ENCODE results near the gene DISC1. TPM values are rescaled to one million over a fixed set of nuclear protein-coding genes. Genes with fewer than 3 reads are reported as not detected.

Gene DISC1
- polyA plus RNA-seq, 1 donor from 2014 or later: 0.84 TPM

- TF ChIP-seq, protein P1, sequence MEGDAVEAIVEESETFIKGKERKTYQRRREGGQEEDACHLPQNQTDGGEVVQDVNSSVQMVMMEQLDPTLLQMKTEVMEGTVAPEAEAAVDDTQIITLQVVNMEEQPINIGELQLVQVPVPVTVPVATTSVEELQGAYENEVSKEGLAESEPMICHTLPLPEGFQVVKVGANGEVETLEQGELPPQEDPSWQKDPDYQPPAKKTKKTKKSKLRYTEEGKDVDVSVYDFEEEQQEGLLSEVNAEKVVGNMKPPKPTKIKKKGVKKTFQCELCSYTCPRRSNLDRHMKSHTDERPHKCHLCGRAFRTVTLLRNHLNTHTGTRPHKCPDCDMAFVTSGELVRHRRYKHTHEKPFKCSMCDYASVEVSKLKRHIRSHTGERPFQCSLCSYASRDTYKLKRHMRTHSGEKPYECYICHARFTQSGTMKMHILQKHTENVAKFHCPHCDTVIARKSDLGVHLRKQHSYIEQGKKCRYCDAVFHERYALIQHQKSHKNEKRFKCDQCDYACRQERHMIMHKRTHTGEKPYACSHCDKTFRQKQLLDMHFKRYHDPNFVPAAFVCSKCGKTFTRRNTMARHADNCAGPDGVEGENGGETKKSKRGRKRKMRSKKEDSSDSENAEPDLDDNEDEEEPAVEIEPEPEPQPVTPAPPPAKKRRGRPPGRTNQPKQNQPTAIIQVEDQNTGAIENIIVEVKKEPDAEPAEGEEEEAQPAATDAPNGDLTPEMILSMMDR (IDR thresholded peaks at IDR 0.05; ENCODE audit: poor library complexity, severe bottlenecking): no peak
- no peak for TF ChIP-seq RAD21 (conservative IDR thresholded peaks at IDR 0.05)
- no peak for TF ChIP-seq REST (IDR thresholded peaks at IDR 0.05; ENCODE audit: borderline replicate concordance)
- TF ChIP-seq TAF1 (IDR thresholded peaks at IDR 0.05; ENCODE audit: low read depth): no peak
- no peak for TF ChIP-seq MXI1 (conservative IDR thresholded peaks at IDR 0.05; ENCODE audit: poor library complexity, severe bottlenecking)
- TF ChIP-seq SMC3 (conservative IDR thresholded peaks at IDR 0.05; ENCODE audit: poor library complexity): no peak
- no peak for TF ChIP-seq EZH2 (IDR thresholded peaks at IDR 0.05; ENCODE audit: borderline replicate concordance, insufficient read depth, low read length, poor library complexity, severe bottlenecking)
- no peak for TF ChIP-seq EP300 (conservative IDR thresholded peaks at IDR 0.05; ENCODE audit: poor library complexity, severe bottlenecking)
- no peak for TF ChIP-seq POLR2AphosphoS5 (IDR thresholded peaks at IDR 0.05)
- no peaks in the 10 kb centered on the region for H3F3A ChIP-seq (ENCODE audit: insufficient read depth, low read length, poor library complexity, severe bottlenecking)
- no peak overlapping the region for H3K4me2 ChIP-seq (ENCODE audit: low read length)
- H3K27ac ChIP-seq (ENCODE audit: low read length): no peak overlapping the region
- no peak overlapping the region for H3K4me3 ChIP-seq (ENCODE audit: low read length)
- no peaks in the 10 kb centered on the region for H3K9me2 ChIP-seq (ENCODE audit: insufficient read depth, low read length)
- H4K20me1 ChIP-seq (ENCODE audit: insufficient read depth): no peaks in the 10 kb centered on the region
- no peaks in the 10 kb centered on the region for H3K27me3 ChIP-seq (ENCODE audit: insufficient read depth, low read depth, low read length)
- no peaks in the 10 kb centered on the region for H3K36me3 ChIP-seq (ENCODE audit: insufficient read depth, low read length)
- no peaks in the 10 kb centered on the region for H3K79me2 ChIP-seq (replicated peaks; ENCODE audit: insufficient read depth, low read length)
- H3K9ac ChIP-seq (ENCODE audit: low read length): no peak overlapping the region
- no peak overlapping the region for H2AFZ ChIP-seq (ENCODE audit: low read depth, low read length)
- H3K9me3 ChIP-seq (ENCODE audit: low read length): no peaks in the 10 kb centered on the region
Measured at GRCh38 chr1:232045139-232045994, 418.8 kb downstream of the DISC1 start.

- H4K20me1 ChIP-seq (ENCODE audit: insufficient read depth): no peaks in the 10 kb centered on the region
- H3F3A ChIP-seq (ENCODE audit: insufficient read depth, low read length, poor library complexity, severe bottlenecking): no peaks in the 10 kb centered on the region
- no peak overlapping the region for H3K4me3 ChIP-seq (ENCODE audit: low read length)
- H3K27me3 ChIP-seq (ENCODE audit: insufficient read depth, low read depth, low read length): no peaks in the 10 kb centered on the region
- no peak for TF ChIP-seq MXI1 (conservative IDR thresholded peaks at IDR 0.05; ENCODE audit: poor library complexity, severe bottlenecking)
- TF ChIP-seq TAF1 (IDR thresholded peaks at IDR 0.05; ENCODE audit: low read depth): no peak
- no peak for TF ChIP-seq EP300 (conservative IDR thresholded peaks at IDR 0.05; ENCODE audit: poor library complexity, severe bottlenecking)
- TF ChIP-seq POLR2AphosphoS5 (IDR thresholded peaks at IDR 0.05): no peak
- H3K4me2 ChIP-seq (ENCODE audit: low read length): no peak overlapping the region
- no peaks in the 10 kb centered on the region for H3K9me2 ChIP-seq (ENCODE audit: insufficient read depth, low read length)
- no peak overlapping the region for H2AFZ ChIP-seq (ENCODE audit: low read depth, low read length)
- H3K27ac ChIP-seq (ENCODE audit: low read length): no peak overlapping the region
- H3K36me3 ChIP-seq (ENCODE audit: insufficient read depth, low read length): no peaks in the 10 kb centered on the region
- no peaks in the 10 kb centered on the region for H3K9me3 ChIP-seq (ENCODE audit: low read length)
- H3K9ac ChIP-seq (ENCODE audit: low read length): no peak overlapping the region
- no peaks in the 10 kb centered on the region for H3K79me2 ChIP-seq (replicated peaks; ENCODE audit: insufficient read depth, low read length)
Measured at GRCh38 chr1:232046451-232047306, 420.1 kb downstream of the DISC1 start.

All from neural cell (in vitro differentiated cells).